GM12891 (cell line): ENCODE data around the gene IFIT1.

ENCODE experiments used
- POLR2A ChIP-seq: IDR thresholded peaks from 2 replicates; pipeline ENCODE4 v1.6.1; 2011; ENCODE audit warnings: low read depth, low read length, control low read depth
- POLR2AphosphoS5 ChIP-seq: IDR thresholded peaks from 2 replicates; pipeline ENCODE4 v1.6.1; 2011; ENCODE audit warnings: low read depth, low read length, control low read depth
- POU2F2 ChIP-seq: IDR thresholded peaks from 2 replicates; pipeline ENCODE4 v1.6.1; 2011; ENCODE audit warnings: low read depth, mild to moderate bottlenecking, control low read depth, low read length, moderate library complexity
- TAF1 ChIP-seq: IDR thresholded peaks from 2 replicates; pipeline ENCODE4 v1.6.1; 2011; ENCODE audit warnings: low read depth, low read length, control low read depth

GRCh38 chr10:89399956-89400355, 7.5 kb downstream of the IFIT1 start:
- TF ChIP-seq POLR2A (no peak), POU2F2 (no peak), POLR2AphosphoS5 (no peak), TAF1 (no peak)
